ENCODE results near the gene HECA.

- TF ChIP-seq CTCF (IDR thresholded peaks at IDR 0.05; ENCODE audit: poor library complexity): no peak
- TF ChIP-seq EZH2 (IDR thresholded peaks at IDR 0.05; ENCODE audit: borderline replicate concordance): no peak
These were observed 38.9 kb downstream of the HECA start for GRCh38 chr6:139173822-139174221.

Data from hepatocyte (in vitro differentiated cells).